Esophagus squamous epithelium (tissue), 4 donors: ENCODE measurements around the gene CELF2.

ENCODE experiments used
- POLR2A ChIP-seq, 4 donors: fragments of 450-650 bp; IDR thresholded peaks; one replicate each; pipeline ENCODE4 v1.6.1; 2017; ENCODE audit warnings: antibody characterized with exemption in 4 of 4, mild to moderate bottlenecking in 4 of 4, moderate library complexity in 3 of 4
- TF ChIP-seq, protein P1 (sequence below), 6 experiments: fragments of 450-650 bp in 4 of 6; fragments of 200-600 bp in 2 of 6; sonication (generic) in 2 of 6; IDR thresholded peaks; one replicate each; pipeline ENCODE4 v1.5.1; 2016 to 2019; ENCODE audit warnings: antibody characterized with exemption in 6 of 6, mild to moderate bottlenecking in 4 of 6, moderate library complexity in 4 of 6

DNA sequence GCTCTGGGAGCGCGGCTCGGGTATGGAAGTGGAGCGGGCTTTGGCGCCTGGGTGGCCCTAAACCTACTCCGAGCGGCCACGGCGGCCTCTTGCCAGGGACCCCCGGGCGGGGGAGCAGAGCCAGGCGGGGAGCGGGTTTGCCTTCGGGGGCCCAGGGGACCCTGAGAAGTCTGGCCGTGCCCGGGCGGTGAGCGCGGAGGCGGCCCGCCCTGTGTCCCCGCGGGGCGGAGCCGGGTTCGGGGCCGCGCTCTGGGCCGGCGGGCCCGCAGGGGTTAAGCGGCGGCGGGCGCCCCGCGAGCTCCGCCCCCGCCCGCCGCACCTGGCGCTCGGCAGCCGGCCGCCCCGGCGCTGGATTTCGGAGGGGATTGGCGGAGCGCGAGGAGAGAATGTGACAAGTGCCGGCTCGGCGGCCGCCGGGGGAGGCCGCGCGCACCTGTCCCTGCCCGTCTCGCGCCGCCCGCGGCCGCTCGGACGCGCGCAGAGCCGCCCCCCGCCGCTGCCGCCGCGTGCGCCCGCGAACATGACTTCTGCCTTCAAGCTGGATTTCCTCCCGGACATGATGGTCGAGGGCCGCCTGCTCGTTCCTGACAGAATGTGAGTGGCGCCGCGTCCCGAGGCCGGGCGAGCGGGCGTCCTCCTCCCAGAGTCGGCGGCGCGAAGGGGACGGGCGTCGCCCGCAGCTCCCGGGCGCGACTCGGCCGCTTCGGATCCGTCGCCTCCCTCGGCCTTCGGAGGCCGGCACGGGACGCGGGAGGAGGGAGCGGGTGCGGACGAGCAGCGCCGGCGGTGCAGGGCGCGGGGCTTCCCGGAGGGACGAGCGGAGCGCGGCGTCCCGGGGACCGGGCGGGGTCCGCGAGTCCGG lies at the start of gene CELF2:
- TF ChIP-seq, protein P1, sequence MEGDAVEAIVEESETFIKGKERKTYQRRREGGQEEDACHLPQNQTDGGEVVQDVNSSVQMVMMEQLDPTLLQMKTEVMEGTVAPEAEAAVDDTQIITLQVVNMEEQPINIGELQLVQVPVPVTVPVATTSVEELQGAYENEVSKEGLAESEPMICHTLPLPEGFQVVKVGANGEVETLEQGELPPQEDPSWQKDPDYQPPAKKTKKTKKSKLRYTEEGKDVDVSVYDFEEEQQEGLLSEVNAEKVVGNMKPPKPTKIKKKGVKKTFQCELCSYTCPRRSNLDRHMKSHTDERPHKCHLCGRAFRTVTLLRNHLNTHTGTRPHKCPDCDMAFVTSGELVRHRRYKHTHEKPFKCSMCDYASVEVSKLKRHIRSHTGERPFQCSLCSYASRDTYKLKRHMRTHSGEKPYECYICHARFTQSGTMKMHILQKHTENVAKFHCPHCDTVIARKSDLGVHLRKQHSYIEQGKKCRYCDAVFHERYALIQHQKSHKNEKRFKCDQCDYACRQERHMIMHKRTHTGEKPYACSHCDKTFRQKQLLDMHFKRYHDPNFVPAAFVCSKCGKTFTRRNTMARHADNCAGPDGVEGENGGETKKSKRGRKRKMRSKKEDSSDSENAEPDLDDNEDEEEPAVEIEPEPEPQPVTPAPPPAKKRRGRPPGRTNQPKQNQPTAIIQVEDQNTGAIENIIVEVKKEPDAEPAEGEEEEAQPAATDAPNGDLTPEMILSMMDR (IDR thresholded peaks at IDR 0.05), result no peak
- TF ChIP-seq POLR2A (IDR thresholded peaks at IDR 0.05), result no peak
